Mammary epithelial cell (primary cell): ENCODE results near the gene KCNMA1.

ENCODE experiments used
- CTCF ChIP-seq, 2 donors: IDR thresholded peaks in 1 of 2; conservative IDR thresholded peaks in 1 of 2; 2 replicates each; pipeline ENCODE4 v1.5.1; 2011 to 2012; ENCODE audit warnings: inconsistent platforms in 2 of 2, low read length in 2 of 2, mild to moderate bottlenecking in 2 of 2, control low read depth in 1 of 2, low read depth in 1 of 2; ENCODE audit not compliant: insufficient read depth in 1 of 2; ENCODE audit errors: extremely low read depth in 1 of 2
- EZH2 ChIP-seq: IDR thresholded peaks from 2 replicates; pipeline ENCODE4 v1.6.1; 2012; ENCODE audit warnings: low read length, inconsistent platforms, borderline replicate concordance

- no peak for TF ChIP-seq CTCF (conservative IDR thresholded peaks at IDR 0.05 in 1 of 2, IDR thresholded peaks at IDR 0.05 in 1 of 2; ENCODE audit: extremely low read depth in 1 of 2, insufficient read depth in 1 of 2, low read depth in 1 of 2, low read length in 2 of 2)
- TF ChIP-seq EZH2, result no peak
Observed at GRCh38 chr10:77357185-77357584, 280.4 kb downstream of the KCNMA1 start.
